Cardiac muscle cell (in vitro differentiated cells and primary cell): ENCODE measurements around the gene TRMT44. TPM values are rescaled to one million over a fixed set of nuclear protein-coding genes. Genes with fewer than 3 reads are reported as not detected.

Experiments
- DNase-seq, 2 donors: peaks; one replicate each; pipeline versions ENCODE4 v3.0.0 to v3.0.0-alpha.2; 2010 to 2017; ENCODE audit warnings: low read depth in 1 of 2, low spot score in 1 of 2
- H3K27ac ChIP-seq: fragments of 200-600 bp; sonication (generic); 2 replicates; pipeline ENCODE4 v1.5.1; 2016
- H3K27me3 ChIP-seq: fragments of 200-600 bp; sonication (generic); 2 replicates; pipeline ENCODE4 v1.6.0; 2016; ENCODE audit warnings: control low read depth
- H3K36me3 ChIP-seq: fragments of 200-600 bp; sonication (generic); 2 replicates; pipeline ENCODE4 v1.5.1; 2016; ENCODE audit warnings: control low read depth
- H3K4me1 ChIP-seq: fragments of 200-600 bp; sonication (generic); 2 replicates; pipeline ENCODE4 v1.8.1; 2017; ENCODE audit warnings: low read depth, mild to moderate bottlenecking, mixed run types
- H3K4me3 ChIP-seq: fragments of 200-600 bp; sonication (generic); 2 replicates; pipeline ENCODE4 v1.5.1; 2016; ENCODE audit warnings: mild to moderate bottlenecking
- H3K9me3 ChIP-seq: fragments of 200-600 bp; sonication (generic); 2 replicates; pipeline ENCODE4 v1.5.1; 2017; ENCODE audit warnings: low read depth, mild to moderate bottlenecking, control low read depth
- polyA plus RNA-seq: library from polyadenylated mRNA; unstranded; fragments of >200 nt; fragmentation: Nextera tagmentation; extraction: Ambion mirVana; gene quantifications from 2 replicates; pipeline ENCODE4 v1.2.1, GENCODE V29; 2016
- total RNA-seq: library from RNA; depleted of rRNA; stranded (reverse); fragments of >200 nt; gene quantifications from 2 replicates; pipeline ENCODE4 v1.2.3, GENCODE V29; 2016
- TF ChIP-seq, protein P1 (sequence below): IDR thresholded peaks from 2 replicates; pipeline ENCODE4 v1.5.1; 2012; ENCODE audit warnings: low read depth, mild to moderate bottlenecking, low read length

TRMT44 gene, protein sequence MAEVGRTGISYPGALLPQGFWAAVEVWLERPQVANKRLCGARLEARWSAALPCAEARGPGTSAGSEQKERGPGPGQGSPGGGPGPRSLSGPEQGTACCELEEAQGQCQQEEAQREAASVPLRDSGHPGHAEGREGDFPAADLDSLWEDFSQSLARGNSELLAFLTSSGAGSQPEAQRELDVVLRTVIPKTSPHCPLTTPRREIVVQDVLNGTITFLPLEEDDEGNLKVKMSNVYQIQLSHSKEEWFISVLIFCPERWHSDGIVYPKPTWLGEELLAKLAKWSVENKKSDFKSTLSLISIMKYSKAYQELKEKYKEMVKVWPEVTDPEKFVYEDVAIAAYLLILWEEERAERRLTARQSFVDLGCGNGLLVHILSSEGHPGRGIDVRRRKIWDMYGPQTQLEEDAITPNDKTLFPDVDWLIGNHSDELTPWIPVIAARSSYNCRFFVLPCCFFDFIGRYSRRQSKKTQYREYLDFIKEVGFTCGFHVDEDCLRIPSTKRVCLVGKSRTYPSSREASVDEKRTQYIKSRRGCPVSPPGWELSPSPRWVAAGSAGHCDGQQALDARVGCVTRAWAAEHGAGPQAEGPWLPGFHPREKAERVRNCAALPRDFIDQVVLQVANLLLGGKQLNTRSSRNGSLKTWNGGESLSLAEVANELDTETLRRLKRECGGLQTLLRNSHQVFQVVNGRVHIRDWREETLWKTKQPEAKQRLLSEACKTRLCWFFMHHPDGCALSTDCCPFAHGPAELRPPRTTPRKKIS
- total RNA-seq = 38.8 and 66.9 TPM in 2 replicates
- 20.6 and 23.6 TPM in 2 replicates for polyA plus RNA-seq

DNA sequence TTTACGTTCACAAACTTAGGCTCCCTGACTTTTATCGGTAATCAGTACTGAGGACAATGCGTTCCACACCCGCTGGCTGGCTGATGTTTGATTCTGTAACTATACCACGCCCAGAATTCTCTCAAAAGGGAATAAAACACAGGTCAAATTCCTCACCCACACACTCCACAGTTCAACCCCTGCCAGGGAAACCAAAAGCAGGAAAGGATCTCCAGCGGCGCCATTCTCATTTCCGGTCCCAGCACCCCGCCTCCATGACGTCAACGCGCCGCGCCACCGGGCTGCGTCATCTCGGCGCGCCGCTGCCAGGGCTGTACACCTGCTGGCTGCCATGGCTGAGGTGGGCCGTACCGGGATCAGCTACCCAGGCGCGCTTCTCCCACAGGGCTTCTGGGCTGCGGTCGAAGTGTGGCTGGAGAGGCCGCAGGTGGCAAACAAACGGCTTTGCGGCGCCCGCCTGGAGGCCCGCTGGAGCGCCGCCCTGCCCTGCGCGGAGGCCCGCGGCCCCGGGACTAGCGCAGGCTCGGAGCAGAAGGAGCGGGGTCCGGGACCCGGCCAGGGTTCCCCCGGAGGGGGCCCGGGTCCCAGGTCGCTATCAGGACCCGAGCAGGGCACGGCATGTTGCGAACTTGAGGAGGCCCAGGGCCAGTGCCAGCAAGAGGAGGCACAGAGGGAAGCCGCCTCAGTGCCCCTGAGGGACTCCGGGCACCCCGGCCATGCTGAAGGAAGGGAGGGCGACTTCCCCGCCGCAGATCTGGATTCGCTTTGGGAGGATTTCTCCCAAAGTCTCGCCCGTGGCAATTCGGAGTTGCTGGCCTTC, at the start of gene TRMT44, which contains the start of gene ACOX3:
TRMT44 (plus strand) TSS at position 286 of the 820 bp plus-strand sequence; CDS start at position 332, 46 bp downstream.
ACOX3 (minus strand) TSS at position 232 of the 820 bp plus-strand sequence. CDS start 24,202 bp downstream, outside the sequence.
- Histone ChIP-seq H3K4me1 (peaks cover 50% of the 10 kb centered on the region), H3K27me3 (no peaks in the 10 kb centered on the region), H3K4me3 (peak within 1 kb of the TSS; percentile 95), H3K27ac (peak within 1 kb of the TSS; percentile 91), H3K36me3 (no peaks in the 10 kb centered on the region), H3K9me3 (no peaks in the 10 kb centered on the region)
- TF ChIP-seq, protein P1, sequence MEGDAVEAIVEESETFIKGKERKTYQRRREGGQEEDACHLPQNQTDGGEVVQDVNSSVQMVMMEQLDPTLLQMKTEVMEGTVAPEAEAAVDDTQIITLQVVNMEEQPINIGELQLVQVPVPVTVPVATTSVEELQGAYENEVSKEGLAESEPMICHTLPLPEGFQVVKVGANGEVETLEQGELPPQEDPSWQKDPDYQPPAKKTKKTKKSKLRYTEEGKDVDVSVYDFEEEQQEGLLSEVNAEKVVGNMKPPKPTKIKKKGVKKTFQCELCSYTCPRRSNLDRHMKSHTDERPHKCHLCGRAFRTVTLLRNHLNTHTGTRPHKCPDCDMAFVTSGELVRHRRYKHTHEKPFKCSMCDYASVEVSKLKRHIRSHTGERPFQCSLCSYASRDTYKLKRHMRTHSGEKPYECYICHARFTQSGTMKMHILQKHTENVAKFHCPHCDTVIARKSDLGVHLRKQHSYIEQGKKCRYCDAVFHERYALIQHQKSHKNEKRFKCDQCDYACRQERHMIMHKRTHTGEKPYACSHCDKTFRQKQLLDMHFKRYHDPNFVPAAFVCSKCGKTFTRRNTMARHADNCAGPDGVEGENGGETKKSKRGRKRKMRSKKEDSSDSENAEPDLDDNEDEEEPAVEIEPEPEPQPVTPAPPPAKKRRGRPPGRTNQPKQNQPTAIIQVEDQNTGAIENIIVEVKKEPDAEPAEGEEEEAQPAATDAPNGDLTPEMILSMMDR = no peak
- peak; percentile 88 to 96 for DNase-seq

DNA sequence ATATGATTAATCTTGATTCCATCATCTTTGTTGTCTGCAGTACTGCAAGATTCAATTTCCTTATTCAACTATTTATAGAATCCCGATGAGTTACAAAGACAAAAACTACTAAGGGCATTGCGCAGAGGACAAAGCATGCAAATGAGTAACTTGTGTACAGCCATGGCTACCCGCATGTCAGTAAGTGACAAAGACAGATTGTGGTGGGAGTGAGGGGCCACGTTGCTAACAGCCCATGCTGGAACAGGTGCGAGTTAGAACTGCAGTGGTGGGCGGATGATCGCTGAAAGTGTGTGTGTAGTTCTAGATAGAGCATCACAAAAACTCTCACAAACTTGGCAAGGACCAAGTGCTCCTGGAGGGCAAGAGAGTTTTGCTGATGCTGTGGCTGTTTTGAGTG, 49.5 kb upstream of the TRMT44 start:
- Histone ChIP-seq H3K4me1 (no peaks in the 10 kb centered on the region), H3K4me3 (no peak overlapping the region), H3K27me3 (no peaks in the 10 kb centered on the region), H3K9me3 (no peaks in the 10 kb centered on the region), H3K27ac (no peak overlapping the region), H3K36me3 (peaks cover 20% of the 10 kb centered on the region)
- TF ChIP-seq, protein P1 = no peak
- DNase-seq = no peak

- Histone ChIP-seq H3K4me1 (no peaks in the 10 kb centered on the region), H3K27ac (no peak overlapping the region), H3K36me3 (peaks cover 16% of the 10 kb centered on the region), H3K4me3 (no peak overlapping the region), H3K9me3 (no peaks in the 10 kb centered on the region), H3K27me3 (no peaks in the 10 kb centered on the region)
- TF ChIP-seq, protein P1 = no peak
- DNase-seq = peak in 1 of 2 donors; percentile 94
Observed at GRCh38 chr4:8391972-8392371, 48.6 kb upstream of the TRMT44 start.

- Histone ChIP-seq H3K27me3 (no peaks in the 10 kb centered on the region), H3K36me3 (peaks cover 16% of the 10 kb centered on the region), H3K27ac (no peak overlapping the region), H3K9me3 (no peaks in the 10 kb centered on the region), H3K4me3 (no peak overlapping the region), H3K4me1 (no peaks in the 10 kb centered on the region)
- TF ChIP-seq, protein P1 = no peak
- no peak for DNase-seq
Observed at GRCh38 chr4:8392591-8393190, 47.9 kb upstream of the TRMT44 start.
